Trophoblast cell (in vitro differentiated cells and primary cell): ENCODE results near the gene LRMDA.

Source experiments
- DNase-seq, 2 donors: peaks; one replicate each; pipeline ENCODE4 v3.0.0-alpha.2; 2016
- H2AFZ ChIP-seq: 2 replicates; pipeline ENCODE4 v1.6.1; 2013; ENCODE audit warnings: low read length, moderate library complexity, mild to moderate bottlenecking; ENCODE audit not compliant: insufficient read depth, poor library complexity
- H2AK5ac ChIP-seq: 2 replicates; pipeline ENCODE4 v1.6.1; 2013; ENCODE audit warnings: mild to moderate bottlenecking, low read length
- H2BK120ac ChIP-seq: 2 replicates; pipeline ENCODE4 v1.6.1; 2013; ENCODE audit warnings: low read length, mild to moderate bottlenecking, moderate library complexity; ENCODE audit not compliant: insufficient read depth, poor library complexity
- H2BK12ac ChIP-seq: 2 replicates; pipeline ENCODE4 v1.6.1; 2013; ENCODE audit warnings: mild to moderate bottlenecking, low read length, moderate library complexity
- H2BK5ac ChIP-seq: 2 replicates; pipeline ENCODE4 v1.6.1; 2013; ENCODE audit warnings: low read length, low read depth, moderate library complexity, mild to moderate bottlenecking; ENCODE audit not compliant: poor library complexity
- H3K14ac ChIP-seq: 2 replicates; pipeline ENCODE4 v1.6.1; 2013; ENCODE audit warnings: mild to moderate bottlenecking, low read length
- H3K18ac ChIP-seq: 2 replicates; pipeline ENCODE4 v1.6.1; 2013; ENCODE audit warnings: mild to moderate bottlenecking, low read length
- H3K23ac ChIP-seq: 2 replicates; pipeline ENCODE4 v1.6.1; 2013; ENCODE audit warnings: low read length
- H3K27ac ChIP-seq: 2 replicates; pipeline ENCODE4 v1.5.1; 2013; ENCODE audit warnings: low read depth, mild to moderate bottlenecking, inconsistent platforms, low read length, moderate library complexity
- H3K27me3 ChIP-seq: 2 replicates; pipeline ENCODE4 v1.6.1; 2013; ENCODE audit warnings: inconsistent platforms, mild to moderate bottlenecking, low read length, moderate library complexity; ENCODE audit not compliant: insufficient read depth
- H3K36me3 ChIP-seq, 2 experiments: 1 replicate in 1 of 2; 2 replicates in 1 of 2; pipeline ENCODE4 v1.6.1; 2013; ENCODE audit warnings: low read length in 2 of 2, mild to moderate bottlenecking in 2 of 2, moderate library complexity in 1 of 2; ENCODE audit not compliant: insufficient read depth in 2 of 2, control insufficient read depth in 1 of 2
- H3K4ac ChIP-seq: 2 replicates; pipeline ENCODE4 v1.6.1; 2013; ENCODE audit warnings: low read depth, mild to moderate bottlenecking, low read length, moderate library complexity
- H3K4me1 ChIP-seq, 2 experiments: 1 replicate in 1 of 2; 2 replicates in 1 of 2; pipeline ENCODE4 v1.6.1; 2013; ENCODE audit warnings: low read length in 2 of 2, mild to moderate bottlenecking in 2 of 2, moderate library complexity in 1 of 2; ENCODE audit not compliant: insufficient read depth in 2 of 2, control insufficient read depth in 1 of 2
- H3K4me2 ChIP-seq: 2 replicates; pipeline ENCODE4 v1.6.1; 2013; ENCODE audit warnings: inconsistent platforms, mild to moderate bottlenecking, low read length, moderate library complexity
- H3K4me3 ChIP-seq: 2 replicates; pipeline ENCODE4 v1.5.1; 2013; ENCODE audit warnings: mild to moderate bottlenecking, low read depth, low read length, inconsistent platforms
- H3K79me1 ChIP-seq: one replicate; pipeline ENCODE4 v1.6.1; 2013; ENCODE audit warnings: low read length
- H3K79me2 ChIP-seq: 2 replicates; pipeline ENCODE4 v1.6.1; 2013; ENCODE audit warnings: low read length, mild to moderate bottlenecking; ENCODE audit not compliant: control insufficient read depth, insufficient read depth, poor library complexity
- H3K9ac ChIP-seq: 2 replicates; pipeline ENCODE4 v1.6.1; 2013; ENCODE audit warnings: mild to moderate bottlenecking, low read length
- H3K9me3 ChIP-seq: 2 replicates; pipeline ENCODE4 v1.6.1; 2013; ENCODE audit warnings: low read depth, mild to moderate bottlenecking, control low read depth, inconsistent platforms, low read length; ENCODE audit not compliant: insufficient read depth
- H4K12ac ChIP-seq: 2 replicates; pipeline ENCODE4 v1.6.1; 2013; ENCODE audit warnings: low read depth, mild to moderate bottlenecking, low read length, moderate library complexity
- H4K8ac ChIP-seq: 2 replicates; pipeline ENCODE4 v1.6.1; 2013; ENCODE audit warnings: low read depth, mild to moderate bottlenecking, low read length, moderate library complexity
- H4K91ac ChIP-seq: one replicate; pipeline ENCODE4 v1.6.1; 2013; ENCODE audit warnings: low read depth, mild to moderate bottlenecking, low read length, moderate library complexity
- WGBS: extraction: QIAGEN DNeasy Blood & Tissue Kit; methylation state at CpG from one replicate; pipeline ENCODE4 v1.1.7; 2013; ENCODE audit warnings: missing lambda C conversion rate; ENCODE audit not compliant: insufficient read length, insufficient coverage; ENCODE audit errors: extremely low coverage; 5-methylcytosine and 5-hydroxymethylcytosine counted together

LRMDA gene

GRCh38 chr10:75926763-75927162 lies 495.3 kb downstream of the LRMDA start:
- Histone ChIP-seq H3K23ac (no peak overlapping the region), H4K91ac (no peak overlapping the region), H3K27ac (no peak overlapping the region), H3K18ac (no peak overlapping the region), H3K4ac (no peak overlapping the region), H2AFZ (no peak overlapping the region), H3K9ac (no peak overlapping the region), H4K8ac (no peak overlapping the region), H3K4me2 (no peak overlapping the region), H3K9me3 (no peaks in the 10 kb centered on the region), H3K79me2 (no peaks in the 10 kb centered on the region), H3K4me1 (no peaks in the 10 kb centered on the region), H3K27me3 (no peaks in the 10 kb centered on the region), H2BK5ac (no peak overlapping the region), H4K12ac (no peak overlapping the region), H3K4me3 (no peak overlapping the region), H3K36me3 (no peaks in the 10 kb centered on the region), H2BK120ac (no peak overlapping the region), H2BK12ac (no peak overlapping the region), H3K79me1 (no peaks in the 10 kb centered on the region), H2AK5ac (no peak overlapping the region), H3K14ac (no peak overlapping the region)
- no CpG with 5 or more reads among the region's 4 CpGs for WGBS
- peak in 1 of 2 donors; percentile 9 for DNase-seq

- Histone ChIP-seq H2BK120ac (no peak overlapping the region), H3K18ac (no peak overlapping the region), H3K4ac (no peak overlapping the region), H3K9me3 (no peaks in the 10 kb centered on the region), H3K79me1 (no peaks in the 10 kb centered on the region), H4K91ac (no peak overlapping the region), H2AFZ (no peak overlapping the region), H2AK5ac (no peak overlapping the region), H2BK5ac (no peak overlapping the region), H3K27me3 (no peaks in the 10 kb centered on the region), H3K9ac (no peak overlapping the region), H3K4me2 (no peak overlapping the region), H4K12ac (no peak overlapping the region), H4K8ac (no peak overlapping the region), H2BK12ac (no peak overlapping the region), H3K27ac (no peak overlapping the region), H3K36me3 (no peaks in the 10 kb centered on the region), H3K23ac (no peak overlapping the region), H3K4me3 (no peak overlapping the region), H3K14ac (no peak overlapping the region), H3K79me2 (no peaks in the 10 kb centered on the region), H3K4me1 (no peaks in the 10 kb centered on the region)
- WGBS = no CpG with 5 or more reads among the region's 6 CpGs
- no peak for DNase-seq
Observed at GRCh38 chr10:75928231-75928630, 496.8 kb downstream of the LRMDA start.

- H3K14ac ChIP-seq = no peak overlapping the region
- H3K4me3 ChIP-seq = no peak overlapping the region
- H2AK5ac ChIP-seq = no peak overlapping the region
- no peak overlapping the region for H3K4me2 ChIP-seq
- no peak overlapping the region for H2BK12ac ChIP-seq
- no peaks in the 10 kb centered on the region for H3K9me3 ChIP-seq
- no peaks in the 10 kb centered on the region for H3K79me2 ChIP-seq
- H4K91ac ChIP-seq = no peak overlapping the region
- DNase-seq = no peak
- H2BK5ac ChIP-seq = no peak overlapping the region
- H3K9ac ChIP-seq = no peak overlapping the region
- no peaks in the 10 kb centered on the region for H3K27me3 ChIP-seq
- no peak overlapping the region for H4K12ac ChIP-seq
- H3K18ac ChIP-seq = no peak overlapping the region
- H3K23ac ChIP-seq = no peak overlapping the region
- H4K8ac ChIP-seq = no peak overlapping the region
- no peaks in the 10 kb centered on the region for H3K79me1 ChIP-seq
- no peak overlapping the region for H3K4ac ChIP-seq
- no peak overlapping the region for H2AFZ ChIP-seq
- no peak overlapping the region for H2BK120ac ChIP-seq
- H3K36me3 ChIP-seq = no peaks in the 10 kb centered on the region
- no CpG with 5 or more reads among the region's 2 CpGs for WGBS
- no peak overlapping the region for H3K27ac ChIP-seq
- H3K4me1 ChIP-seq = no peaks in the 10 kb centered on the region
Observed at GRCh38 chr10:75929630-75930161, 498.3 kb downstream of the LRMDA start.

- H3K4me2 ChIP-seq = no peak overlapping the region
- H3K36me3 ChIP-seq = no peaks in the 10 kb centered on the region
- no peaks in the 10 kb centered on the region for H3K79me2 ChIP-seq
- H3K4me1 ChIP-seq = no peaks in the 10 kb centered on the region
- no peaks in the 10 kb centered on the region for H3K9me3 ChIP-seq
- no peak overlapping the region for H2BK5ac ChIP-seq
- H3K4ac ChIP-seq = no peak overlapping the region
- no peaks in the 10 kb centered on the region for H3K79me1 ChIP-seq
- H4K12ac ChIP-seq = no peak overlapping the region
- no CpG with 5 or more reads among the region's 3 CpGs for WGBS
- H3K27ac ChIP-seq = no peak overlapping the region
- H4K91ac ChIP-seq = no peak overlapping the region
- H3K18ac ChIP-seq = no peak overlapping the region
- no peak overlapping the region for H2AK5ac ChIP-seq
- no peak for DNase-seq
- H3K9ac ChIP-seq = no peak overlapping the region
- no peak overlapping the region for H3K23ac ChIP-seq
- H2BK120ac ChIP-seq = no peak overlapping the region
- no peak overlapping the region for H4K8ac ChIP-seq
- H2BK12ac ChIP-seq = no peak overlapping the region
- H3K14ac ChIP-seq = no peak overlapping the region
- H3K27me3 ChIP-seq = peaks cover 2% of the 10 kb centered on the region
- no peak overlapping the region for H3K4me3 ChIP-seq
- no peak overlapping the region for H2AFZ ChIP-seq
Observed at GRCh38 chr10:75932921-75933320, 501.5 kb downstream of the LRMDA start.
